Upper lobe of right lung (tissue), 1 donor: ENCODE results near the gene ZNF469. TPM values are rescaled to one million over a fixed set of nuclear protein-coding genes. Genes with fewer than 3 reads are reported as not detected.
"Not testable (repeated sequence)": the region's sequence is repeated elsewhere in the genome, so short reads cannot be mapped to it uniquely, and the experiment has no call there.

Experiments used
- ATAC-seq: fragments of 200-7000 bp; cut with Tn5 transposase; one replicate; pipeline ENCODE4 v1.9.1; 2020; ENCODE audit warnings: mild to moderate bottlenecking, moderate library complexity
- DNase-seq: peaks from one replicate; pipeline ENCODE4 v3.0.0-alpha.2; 2020
- H3K27ac ChIP-seq: fragments of 200-600 bp; one replicate; pipeline ENCODE4 v1.8.0; 2022
- H3K27me3 ChIP-seq: fragments of 200-600 bp; one replicate; pipeline ENCODE4 v1.8.0; 2022; ENCODE audit warnings: mild to moderate bottlenecking
- H3K36me3 ChIP-seq: fragments of 200-600 bp; one replicate; pipeline ENCODE4 v1.8.0; 2022
- H3K4me1 ChIP-seq: fragments of 200-600 bp; one replicate; pipeline ENCODE4 v1.8.0; 2022
- H3K4me3 ChIP-seq: fragments of 200-600 bp; one replicate; pipeline ENCODE4 v1.8.0; 2022; ENCODE audit warnings: mild to moderate bottlenecking
- H3K9me3 ChIP-seq: fragments of 200-600 bp; one replicate; pipeline ENCODE4 v1.8.0; 2022
- intact Hi-C: fragments of 100-400 bp; cut with DNase I; formaldehyde crosslinking; loops from one replicate; pipeline ENCODE4 v1.11.0; 2022
- total RNA-seq: library from RNA; stranded (reverse); fragmentation: NEBNext Ultra II Directional; extraction: Animal tissue kit (Norgen Biotek cat#: 25700); gene quantifications from one replicate; pipeline ENCODE4 v1.2.1, GENCODE V29; 2021
- TF ChIP-seq, protein P1 (sequence below): fragments of 200-600 bp; IDR thresholded peaks from one replicate; pipeline ENCODE4 v1.8.0; 2022; ENCODE audit warnings: antibody characterized with exemption
- donor health status: DM: no; HTN: yes; CAD: no; lungs with severe emphysema.

Gene ZNF469
- total RNA-seq, 1 donor from 2014 or later: 2.1 TPM

DNA sequence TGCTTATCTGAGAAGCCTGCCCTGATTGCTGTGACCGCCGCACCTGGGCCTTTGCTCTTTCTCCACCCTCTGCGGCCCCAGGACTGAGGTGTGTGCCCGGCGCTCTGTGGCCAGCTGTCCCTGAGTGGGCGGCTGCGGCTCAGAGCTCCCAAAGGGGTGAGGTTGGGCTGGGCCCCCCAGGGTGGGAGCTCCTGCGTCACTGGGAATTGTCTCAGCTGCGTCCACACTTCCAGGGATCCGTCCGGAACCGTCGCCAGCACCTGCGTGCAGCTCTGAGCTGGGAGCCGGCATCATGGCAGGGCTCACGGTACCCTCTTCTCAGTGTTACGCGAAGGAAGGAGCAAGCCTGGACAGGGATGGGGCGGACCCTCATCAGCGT lies 24.3 kb downstream of the ZNF469 start:
- H3K27ac ChIP-seq: no peak overlapping the region
- intact Hi-C loops: no loop called here
- H3K9me3 ChIP-seq: no peaks in the 10 kb centered on the region
- no peaks in the 10 kb centered on the region for H3K36me3 ChIP-seq
- TF ChIP-seq, protein P1, sequence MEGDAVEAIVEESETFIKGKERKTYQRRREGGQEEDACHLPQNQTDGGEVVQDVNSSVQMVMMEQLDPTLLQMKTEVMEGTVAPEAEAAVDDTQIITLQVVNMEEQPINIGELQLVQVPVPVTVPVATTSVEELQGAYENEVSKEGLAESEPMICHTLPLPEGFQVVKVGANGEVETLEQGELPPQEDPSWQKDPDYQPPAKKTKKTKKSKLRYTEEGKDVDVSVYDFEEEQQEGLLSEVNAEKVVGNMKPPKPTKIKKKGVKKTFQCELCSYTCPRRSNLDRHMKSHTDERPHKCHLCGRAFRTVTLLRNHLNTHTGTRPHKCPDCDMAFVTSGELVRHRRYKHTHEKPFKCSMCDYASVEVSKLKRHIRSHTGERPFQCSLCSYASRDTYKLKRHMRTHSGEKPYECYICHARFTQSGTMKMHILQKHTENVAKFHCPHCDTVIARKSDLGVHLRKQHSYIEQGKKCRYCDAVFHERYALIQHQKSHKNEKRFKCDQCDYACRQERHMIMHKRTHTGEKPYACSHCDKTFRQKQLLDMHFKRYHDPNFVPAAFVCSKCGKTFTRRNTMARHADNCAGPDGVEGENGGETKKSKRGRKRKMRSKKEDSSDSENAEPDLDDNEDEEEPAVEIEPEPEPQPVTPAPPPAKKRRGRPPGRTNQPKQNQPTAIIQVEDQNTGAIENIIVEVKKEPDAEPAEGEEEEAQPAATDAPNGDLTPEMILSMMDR: no peak
- peaks cover 4% of the 10 kb centered on the region for H3K27me3 ChIP-seq
- H3K4me3 ChIP-seq: no peak overlapping the region
- DNase-seq (no peak), ATAC-seq (no peak)
- no peaks in the 10 kb centered on the region for H3K4me1 ChIP-seq

DNA sequence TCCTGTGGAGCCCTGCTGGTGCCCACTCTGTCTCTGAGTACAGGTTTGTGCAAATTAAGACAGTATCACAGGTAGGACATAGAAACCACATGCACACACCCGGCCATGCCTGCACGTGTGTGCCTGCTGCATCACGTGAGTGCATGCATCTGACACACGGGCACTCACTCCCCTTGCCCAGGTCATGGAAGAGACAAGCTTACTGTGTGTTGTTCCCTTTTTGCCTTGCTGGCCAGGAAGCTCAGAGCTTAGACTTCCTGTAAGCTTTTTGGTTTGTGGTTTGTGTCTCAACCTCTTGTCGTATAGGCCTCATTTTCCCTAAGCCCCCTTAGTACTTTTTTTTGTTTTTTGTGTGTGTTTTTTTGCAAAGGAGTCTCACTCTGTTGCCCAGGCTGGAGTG lies 25.0 kb downstream of the ZNF469 start:
- Histone ChIP-seq H3K36me3 (no peaks in the 10 kb centered on the region), H3K4me1 (no peaks in the 10 kb centered on the region), H3K27me3 (peaks cover 4% of the 10 kb centered on the region), H3K9me3 (no peaks in the 10 kb centered on the region), H3K27ac (no peak overlapping the region), H3K4me3 (no peak overlapping the region)
- DNase-seq (no peak), ATAC-seq (peak; percentile 8)
- intact Hi-C loops: no loop called here
- TF ChIP-seq, protein P1: no peak

DNA sequence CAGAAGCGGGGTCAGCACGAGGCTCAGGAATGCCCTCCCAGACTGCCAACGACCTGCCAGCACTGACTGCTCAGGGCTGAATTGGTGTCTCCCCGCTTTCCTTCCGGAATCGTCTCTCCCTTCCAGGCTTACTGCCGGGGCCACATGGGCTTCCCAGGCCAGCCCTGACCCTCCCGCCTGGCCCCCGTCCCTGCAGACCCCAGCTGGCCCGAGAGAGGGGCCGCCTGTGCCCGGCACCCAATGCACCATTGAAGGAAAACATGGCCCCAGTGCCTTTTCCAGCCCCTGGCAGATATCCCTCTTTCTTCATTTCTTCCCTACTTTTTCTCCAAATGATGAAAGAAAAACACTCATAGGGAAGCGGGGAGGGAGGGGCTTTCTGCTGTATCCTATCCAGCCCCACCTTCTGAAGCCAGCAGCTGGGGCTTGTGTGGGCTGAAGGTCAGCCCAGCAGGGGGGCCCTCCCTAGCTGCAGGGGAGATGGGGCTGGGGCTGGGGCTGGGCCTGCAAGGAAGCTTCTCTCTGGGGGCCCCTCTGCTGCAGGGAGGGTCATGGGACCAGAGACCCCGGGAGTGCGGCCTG lies 25.9 kb downstream of the ZNF469 start:
- no peak overlapping the region for H3K4me3 ChIP-seq
- TF ChIP-seq, protein P1: no peak
- no peak for DNase-seq

DNA sequence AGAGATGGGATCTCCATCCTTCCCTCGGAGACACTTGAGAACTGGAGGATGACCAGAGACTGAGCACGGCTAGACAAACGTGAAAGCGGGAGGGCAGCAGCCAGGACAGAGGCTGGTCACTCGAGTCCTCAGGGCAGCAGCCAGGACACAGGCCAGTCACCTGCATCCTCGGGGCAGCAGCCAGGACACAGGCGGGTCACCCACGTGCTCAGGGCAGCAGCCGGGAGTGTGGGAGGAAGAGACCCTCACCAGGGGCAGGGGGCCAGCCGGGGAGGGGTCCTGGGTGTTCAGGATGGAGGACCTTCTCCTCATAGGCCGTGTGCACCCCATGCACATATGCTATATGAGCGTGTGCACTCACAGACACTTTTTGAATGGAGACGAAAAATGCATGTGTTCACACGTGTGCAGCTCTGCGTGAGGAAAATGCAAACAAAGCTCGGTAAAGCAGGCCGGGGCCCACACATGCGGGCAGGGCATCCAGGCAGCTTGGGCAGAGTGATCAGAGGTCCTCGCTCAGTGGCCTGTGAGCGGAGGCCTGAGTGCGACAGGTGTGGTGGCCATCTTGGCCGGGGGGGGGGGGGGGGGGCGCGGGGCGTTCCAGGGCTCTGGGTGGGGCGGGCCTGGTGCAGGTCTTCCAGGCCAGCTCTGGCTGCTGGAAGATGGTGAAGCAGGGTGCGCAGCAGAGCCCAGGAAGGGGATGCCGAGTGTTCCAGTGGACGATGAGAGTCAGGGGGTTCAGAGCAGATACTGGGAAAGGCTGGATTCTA lies 26.7 kb downstream of the ZNF469 start:
- Histone ChIP-seq H3K27ac (no peak overlapping the region), H3K27me3 (peaks cover 4% of the 10 kb centered on the region), H3K4me1 (no peaks in the 10 kb centered on the region), H3K9me3 (no peaks in the 10 kb centered on the region), H3K4me3 (no peak overlapping the region), H3K36me3 (no peaks in the 10 kb centered on the region)
- intact Hi-C loops: no loop called here
- TF ChIP-seq, protein P1: no peak
- no peak for DNase-seq
- ATAC-seq: no peak

More for the DNA sequence above, 25.9 kb downstream of the ZNF469 start:
- H3K4me1 ChIP-seq: no peaks in the 10 kb centered on the region
- no peak for ATAC-seq
- H3K9me3 ChIP-seq: no peaks in the 10 kb centered on the region
- intact Hi-C loops: no loop called here
- H3K36me3 ChIP-seq: no peaks in the 10 kb centered on the region
- H3K27me3 ChIP-seq: peaks cover 4% of the 10 kb centered on the region
- no peak overlapping the region for H3K27ac ChIP-seq

DNA sequence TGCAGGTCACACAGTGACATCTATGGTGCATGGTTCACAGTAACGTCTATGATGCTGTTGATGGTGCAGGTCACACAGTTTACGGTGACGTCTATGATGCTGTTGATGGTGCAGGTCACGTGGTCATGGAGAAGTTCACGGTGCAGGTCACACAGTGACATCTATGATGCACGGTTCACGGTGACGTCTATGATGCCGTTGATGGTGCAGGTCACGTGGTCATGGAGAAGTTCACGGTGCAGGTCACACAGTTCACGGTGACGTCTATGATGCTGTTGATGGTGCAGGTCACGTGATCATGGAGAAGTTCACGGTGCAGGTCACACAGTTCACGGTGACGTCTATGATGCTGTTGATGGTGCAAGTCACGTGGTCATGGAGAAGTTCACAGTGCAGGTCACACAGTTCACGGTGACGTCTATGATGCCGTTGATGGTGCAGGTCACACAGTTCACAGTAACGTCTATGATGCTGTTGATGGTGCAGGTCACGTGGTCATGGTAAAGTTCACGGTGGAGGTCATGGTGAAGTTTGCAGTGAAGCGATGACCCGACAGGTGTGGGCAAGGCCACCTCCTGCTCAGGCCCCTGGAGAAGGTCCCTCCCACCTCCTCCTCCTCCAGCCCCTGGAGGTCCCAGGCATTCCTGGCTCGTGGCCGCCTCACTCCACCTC lies 27.7 kb downstream of the ZNF469 start:
- intact Hi-C loops, DNase-seq: not testable (repeated sequence)

DNA sequence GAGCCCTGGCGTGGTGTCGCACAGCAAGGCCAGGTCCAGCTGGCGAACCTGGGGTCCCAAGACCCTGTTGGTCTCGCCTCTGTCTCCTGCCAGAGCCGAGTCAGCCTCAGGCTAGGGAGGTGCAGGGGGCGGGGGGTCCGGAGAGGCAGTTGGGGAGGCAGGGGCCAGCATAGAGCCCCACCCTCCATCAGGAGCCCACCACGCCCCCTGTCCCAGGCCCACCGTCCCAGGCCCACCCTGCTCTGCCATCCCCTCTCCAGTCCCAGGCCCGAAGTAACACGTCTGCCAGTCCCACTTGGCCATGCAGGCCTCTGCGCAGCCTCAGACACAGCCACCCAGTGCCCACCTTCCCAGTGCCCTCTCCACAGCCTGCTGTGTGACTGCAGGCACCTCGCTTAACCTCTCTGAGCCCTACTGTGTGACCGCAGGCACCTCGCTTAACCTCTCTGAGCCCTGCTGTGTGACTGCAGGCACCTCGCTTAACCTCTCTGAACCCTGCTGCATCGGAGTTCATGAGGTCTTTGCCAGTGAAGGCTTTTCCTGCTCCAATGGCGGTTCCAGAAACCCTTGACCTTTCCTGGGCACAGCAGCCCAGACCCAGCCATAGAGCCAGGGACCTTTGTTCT lies 29.3 kb downstream of the ZNF469 start:
- intact Hi-C loops: no loop called here
- no peak overlapping the region for H3K4me3 ChIP-seq
- H3K27me3 ChIP-seq: peaks cover 2% of the 10 kb centered on the region
- TF ChIP-seq, protein P1: no peak
- H3K9me3 ChIP-seq: no peaks in the 10 kb centered on the region
- H3K4me1 ChIP-seq: no peaks in the 10 kb centered on the region
- no peak for ATAC-seq
- no peak overlapping the region for H3K27ac ChIP-seq
- no peak for DNase-seq
- no peaks in the 10 kb centered on the region for H3K36me3 ChIP-seq

More for the DNA sequence above, 27.7 kb downstream of the ZNF469 start:
- not testable (repeated sequence) for H3K27me3 ChIP-seq, H3K27ac ChIP-seq, H3K4me1 ChIP-seq, H3K4me3 ChIP-seq, H3K36me3 ChIP-seq, H3K9me3 ChIP-seq, ATAC-seq
